ENCODE results near the gene CDK1. TPM values are rescaled to one million over a fixed set of nuclear protein-coding genes. Genes with fewer than 3 reads are reported as not detected.

Gene CDK1
- total and polyA plus RNA-seq, 2 donors (not counting 3 experiments of a cell fraction or from before 2014, with no cell fraction given), result 19.9 to 70.1 TPM

DNA sequence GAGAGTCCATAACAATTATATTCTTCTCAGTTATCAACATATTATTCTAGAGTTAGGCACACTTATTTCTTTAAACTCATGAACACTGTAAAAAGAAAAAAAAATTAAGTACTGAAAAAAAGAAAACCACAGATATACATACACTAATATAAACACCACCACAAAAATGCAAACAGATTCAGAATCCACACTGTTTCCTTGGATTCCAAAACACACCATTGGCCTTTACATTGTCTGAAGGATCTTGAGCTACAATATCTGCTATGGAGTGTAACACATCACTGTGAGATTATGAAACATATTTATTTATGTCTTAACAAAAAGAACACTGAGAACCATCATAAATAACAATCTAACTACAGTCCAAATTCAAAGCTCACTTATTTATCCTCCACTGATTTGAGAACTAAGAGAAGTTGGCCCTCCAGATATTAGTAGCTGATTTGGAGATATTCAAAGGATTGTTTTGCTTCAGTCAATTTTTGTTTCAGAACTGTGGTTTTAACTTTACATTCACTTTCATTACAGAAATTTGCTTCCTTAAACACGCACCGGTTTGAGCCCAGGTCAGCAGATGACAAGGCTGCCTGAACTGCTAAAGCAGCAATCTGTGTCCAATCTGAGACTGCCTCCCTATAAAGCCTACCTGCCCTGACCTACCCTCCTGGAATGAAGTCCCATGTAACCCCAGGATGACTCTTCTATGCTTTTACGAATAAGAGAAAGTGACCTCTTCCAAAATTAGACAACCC, 47.0 kb upstream of the CDK1 start:
- Histone ChIP-seq H3K9ac (replicated peaks; ENCODE audit: extremely low read depth, insufficient read depth, low read length) (no peak overlapping the region), H3K9me3 (replicated peaks; ENCODE audit: control insufficient read depth, insufficient read depth, low read length) (no peaks in the 10 kb centered on the region), H3K9me1 (replicated peaks; ENCODE audit: control insufficient read depth, extremely low read depth, insufficient read depth, low read length) (no peaks in the 10 kb centered on the region), H3K4me3 (replicated peaks in 1 of 3; ENCODE audit: insufficient read depth in 1 of 3, low read depth in 1 of 3, low read length in 3 of 3) (no peak overlapping the region), H3K4me2 (ENCODE audit: insufficient read depth, low read length) (no peak overlapping the region), H4K20me1 (replicated peaks; ENCODE audit: control insufficient read depth, extremely low read depth, insufficient read depth, low read length) (no peaks in the 10 kb centered on the region), H3K27me3 (ENCODE audit: control insufficient read depth in 2 of 2, insufficient read depth in 2 of 2, low read length in 2 of 2) (peaks cover 46 to 82% of the 10 kb centered on the region in 2 experiments), H2AFZ (ENCODE audit: low read depth, low read length) (no peak overlapping the region), H3K4me1 (ENCODE audit: control insufficient read depth, extremely low read depth, insufficient read depth, low read length) (peaks cover 5% of the 10 kb centered on the region), H3K27ac (ENCODE audit: insufficient read depth, low read depth, low read length) (no peak overlapping the region), H3K79me2 (ENCODE audit: control insufficient read depth, insufficient read depth, low read length) (no peaks in the 10 kb centered on the region), H3K36me3 (ENCODE audit: control insufficient read depth in 2 of 2, extremely low read depth in 1 of 2, insufficient read depth in 2 of 2, low read length in 2 of 2) (no peaks in the 10 kb centered on the region)
- CTCF ChIA-PET, result no interaction called here
- BruUV-seq (replicated peaks), result no TSS peak
- no peak for DNase-seq (ENCODE audit: low read depth, low spot score)
- FAIRE-seq, result no peak
- dilution Hi-C loops (cut with MboI; ENCODE audit: extremely low pct_ligation_motif_present, low sequenced_read_pairs) (no loop called here), intact Hi-C loops (cut with micrococcal nuclease) (no loop called here)
- POLR2A ChIA-PET, result no interaction called here
- TF ChIP-seq GATA2 (IDR thresholded peaks at IDR 0.05; ENCODE audit: insufficient read depth, insufficient read length, low read depth, low read length), result no peak
- TF ChIP-seq MYC (IDR thresholded peaks at IDR 0.05; ENCODE audit: low read depth, low read length), result no peak
- TF ChIP-seq EZH2 (IDR thresholded peaks at IDR 0.05; ENCODE audit: borderline replicate concordance, low read depth, low read length, severe bottlenecking), result no peak
- TF ChIP-seq FOS (IDR thresholded peaks at IDR 0.05; ENCODE audit: borderline replicate concordance, insufficient read depth, low read length), result no peak
- TF ChIP-seq POLR2AphosphoS5 (IDR thresholded peaks at IDR 0.05; ENCODE audit: insufficient read depth, low read depth, low read length), result no peak
- TF ChIP-seq CTCF (IDR thresholded peaks at IDR 0.05; ENCODE audit: extremely low read depth in 1 of 2, insufficient read depth in 1 of 2, low read depth in 1 of 2, low read length in 2 of 2), result no peak

All from endothelial cell of umbilical vein (primary cell).